ENCODE data around the gene PALD1.
"Not testable (repeated sequence)": the region's sequence is repeated elsewhere in the genome, so short reads cannot be mapped to it uniquely, and the experiment has no call there.

Gene PALD1

DNA sequence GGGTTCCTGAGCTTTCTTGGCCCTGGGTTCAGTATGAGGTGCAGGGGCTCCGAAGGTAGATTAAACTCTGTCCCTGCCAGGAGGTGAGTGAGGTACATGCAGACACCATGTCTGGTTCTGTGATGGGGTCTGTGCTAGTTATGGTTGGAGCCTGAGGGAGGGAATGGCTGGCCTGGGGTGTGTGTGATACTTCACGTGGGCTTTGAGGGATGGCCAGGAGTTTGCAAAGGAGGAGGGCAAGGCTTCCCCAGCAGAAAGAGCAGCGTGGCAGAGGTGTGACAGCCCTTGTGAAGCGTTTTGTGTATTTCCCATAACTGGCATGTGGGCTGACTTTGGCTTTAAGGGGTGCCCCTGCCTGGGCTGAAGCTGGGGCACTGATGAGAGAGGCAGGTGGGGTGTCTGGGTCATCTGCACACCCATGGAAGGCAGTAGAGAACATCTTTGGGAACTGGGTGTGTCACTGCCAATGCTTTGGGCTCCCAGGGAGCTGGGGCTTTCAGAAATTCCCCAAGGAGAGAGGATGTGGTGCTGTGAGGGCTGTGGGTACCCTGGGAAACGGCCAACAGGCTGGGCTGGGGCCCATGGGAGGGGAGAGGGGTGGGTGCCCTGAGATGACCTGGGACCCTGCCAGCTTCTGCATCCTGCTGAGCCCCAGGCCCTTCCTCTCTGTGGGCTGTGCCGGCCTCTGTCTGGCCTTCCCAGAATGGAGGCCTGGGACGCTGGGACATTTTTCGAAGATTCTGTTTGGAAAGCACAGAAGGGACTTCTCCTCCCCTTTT lies 4.6 kb downstream of the PALD1 start:
- DNase-seq: no peak

DNA sequence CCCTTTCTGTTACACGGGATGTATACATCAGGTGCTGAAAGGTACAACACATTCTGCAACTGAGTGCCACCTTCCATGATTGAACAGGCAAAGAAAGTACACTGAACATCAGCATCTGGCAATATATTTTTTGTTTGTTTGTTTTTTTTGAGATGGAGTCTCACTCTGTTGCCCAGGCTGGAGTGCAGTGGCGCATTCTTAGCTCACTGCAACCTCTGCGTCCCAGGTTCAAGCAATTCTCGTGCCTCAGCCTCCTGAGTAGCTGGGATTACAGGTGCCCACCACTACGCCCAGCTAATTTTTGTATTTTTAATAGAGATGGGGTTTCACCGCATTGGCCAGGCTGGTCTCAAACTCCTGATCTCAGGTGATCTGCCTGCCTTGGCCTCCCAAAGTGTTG lies 5.3 kb downstream of the PALD1 start:
- not testable (repeated sequence) for DNase-seq

DNA sequence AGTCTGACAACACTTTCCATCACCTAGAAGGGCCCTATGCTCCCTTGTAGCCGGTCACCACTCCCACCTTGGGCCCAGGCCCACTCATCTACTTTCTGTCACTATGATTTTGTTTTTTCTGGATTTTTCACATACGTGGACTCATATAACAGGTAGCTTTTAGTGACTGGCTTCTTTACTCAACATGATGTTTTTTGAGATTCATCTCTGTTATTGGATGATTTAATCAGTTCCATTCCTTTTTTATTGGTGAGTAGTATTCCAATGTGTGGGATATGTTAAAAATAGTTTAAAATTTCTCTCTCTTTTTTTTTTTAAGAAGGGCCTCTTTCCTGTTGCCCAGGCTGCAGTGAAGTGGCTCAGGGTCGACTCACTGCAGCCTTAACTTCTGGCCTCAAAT lies 9.3 kb downstream of the PALD1 start:
- DNase-seq: no peak

DNA sequence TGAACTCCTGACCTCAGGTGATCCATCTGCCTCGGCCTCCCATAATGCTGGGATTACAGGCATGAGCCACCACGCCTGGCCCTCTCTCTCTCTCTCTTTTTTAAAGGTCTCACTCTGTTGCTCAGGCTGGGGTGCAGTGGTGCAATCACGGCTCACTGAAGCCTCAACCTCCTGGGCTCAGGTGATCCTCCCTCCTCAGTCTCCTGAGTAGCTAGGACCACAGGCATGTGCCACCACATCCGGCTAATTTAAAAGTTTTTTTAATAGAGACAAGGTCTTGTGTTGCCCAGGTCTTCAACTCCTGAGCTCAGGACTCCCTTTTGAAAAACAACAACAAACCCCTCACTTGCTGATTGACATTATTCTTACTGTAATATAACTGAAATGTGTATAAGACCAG lies 11.6 kb downstream of the PALD1 start:
- DNase-seq: no peak

DNA sequence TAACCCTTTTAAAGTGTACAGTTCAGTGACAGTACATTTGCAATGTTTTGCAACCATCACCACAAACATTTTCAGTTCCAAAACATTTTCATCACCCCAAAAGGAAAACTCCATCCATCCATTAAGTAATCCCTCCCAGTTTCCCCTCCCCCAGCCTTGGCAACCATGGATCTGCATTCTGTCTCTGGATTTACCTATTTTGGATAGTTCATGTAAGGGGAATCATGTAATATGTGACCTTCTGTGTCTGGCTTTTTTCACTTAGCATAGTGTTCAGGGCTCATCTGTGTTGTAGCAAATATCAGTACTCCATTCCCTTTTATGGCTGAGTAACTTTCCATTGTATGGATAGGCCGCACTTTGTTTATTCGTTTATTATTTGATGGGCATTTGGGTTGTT lies 13.0 kb downstream of the PALD1 start:
- DNase-seq: no peak

DNA sequence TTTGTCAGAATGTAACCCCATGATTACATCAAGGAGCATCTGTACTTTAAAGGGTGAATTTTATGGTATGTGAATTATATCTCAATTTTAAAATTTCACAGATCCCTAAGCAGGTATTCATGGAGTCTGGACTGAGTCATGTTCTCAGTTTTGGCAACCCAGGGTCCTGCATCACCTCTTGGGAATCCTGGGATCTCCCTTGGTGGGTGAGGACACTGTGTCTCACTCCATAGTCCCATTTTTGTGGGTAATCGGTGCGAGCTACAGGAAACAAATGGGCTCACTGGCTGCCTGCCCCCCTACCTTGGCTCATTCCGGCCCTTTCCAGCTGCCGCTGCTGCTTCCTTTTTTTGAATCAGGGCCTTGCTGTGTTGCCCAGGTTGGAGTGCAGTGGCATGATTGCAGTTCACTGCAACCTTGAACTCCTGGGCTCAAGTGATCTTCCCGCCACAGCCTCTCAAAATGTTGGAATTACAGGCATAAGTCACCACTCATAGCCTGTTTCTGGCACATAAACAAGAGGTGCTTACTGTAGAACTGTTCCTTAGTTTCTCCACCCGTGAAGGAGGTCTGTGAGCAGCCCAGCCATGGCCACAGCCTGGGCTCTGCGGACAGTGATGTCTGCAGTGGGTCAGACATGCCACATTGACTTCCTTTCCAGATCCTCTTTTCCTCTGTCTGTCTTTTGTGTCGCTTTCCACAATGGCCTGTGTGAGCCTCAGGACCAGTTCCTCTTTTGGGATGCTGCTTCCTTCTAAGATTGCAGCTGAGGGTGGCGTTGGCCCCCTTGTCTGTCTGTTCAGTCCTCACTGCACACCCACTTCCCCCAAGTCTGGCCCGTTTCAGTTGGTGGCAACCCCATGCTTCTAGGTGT lies 14.5 kb downstream of the PALD1 start:
- DNase-seq: no peak

DNA sequence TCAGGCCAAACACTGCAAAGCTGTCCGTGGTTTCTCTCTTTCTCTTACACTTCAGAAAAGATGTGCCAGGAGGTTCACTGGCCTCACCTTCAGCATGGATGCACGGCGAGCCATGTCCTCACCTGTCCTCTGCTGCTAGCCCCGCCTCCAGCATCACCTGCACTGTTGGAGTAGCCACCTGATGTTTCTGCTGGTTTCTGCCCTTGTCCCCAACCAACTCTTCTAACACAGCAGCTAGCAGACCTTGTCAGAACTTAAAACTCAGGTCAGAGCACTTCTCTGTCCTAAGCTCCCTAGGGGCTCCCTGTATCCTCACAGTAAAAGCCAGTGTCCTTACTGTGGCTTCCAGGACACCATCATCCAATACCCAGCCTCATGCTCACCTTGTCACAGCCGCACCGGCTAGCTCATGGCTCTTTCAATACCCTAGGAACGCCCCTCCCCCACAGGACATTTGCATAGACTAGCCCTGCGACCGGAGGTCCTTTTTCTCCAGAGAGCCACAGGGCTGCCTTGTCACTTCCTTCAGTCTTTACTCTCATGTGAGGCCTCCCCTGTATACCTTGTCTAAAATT lies 15.2 kb downstream of the PALD1 start:
- DNase-seq: no peak

DNA sequence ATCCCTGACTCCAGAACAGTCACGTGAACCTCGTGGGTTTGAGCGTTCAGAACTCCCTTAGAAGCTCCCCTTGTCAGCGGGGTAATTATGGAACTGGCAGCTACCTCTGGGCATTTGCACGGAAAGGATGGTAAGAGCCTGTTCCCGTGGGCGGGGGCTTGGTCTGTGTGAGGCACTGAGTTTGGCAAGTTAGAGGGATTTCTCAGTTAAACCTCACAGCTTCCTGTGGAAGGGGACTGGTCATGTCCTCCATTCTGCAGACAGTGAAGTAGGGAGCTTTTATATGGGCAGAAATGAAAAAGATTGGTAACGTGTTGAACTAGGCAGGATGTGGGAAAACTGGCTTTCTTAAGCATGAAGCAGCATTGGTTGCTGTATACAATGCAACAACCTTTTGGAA lies 16.0 kb downstream of the PALD1 start:
- DNase-seq: no peak

DNA sequence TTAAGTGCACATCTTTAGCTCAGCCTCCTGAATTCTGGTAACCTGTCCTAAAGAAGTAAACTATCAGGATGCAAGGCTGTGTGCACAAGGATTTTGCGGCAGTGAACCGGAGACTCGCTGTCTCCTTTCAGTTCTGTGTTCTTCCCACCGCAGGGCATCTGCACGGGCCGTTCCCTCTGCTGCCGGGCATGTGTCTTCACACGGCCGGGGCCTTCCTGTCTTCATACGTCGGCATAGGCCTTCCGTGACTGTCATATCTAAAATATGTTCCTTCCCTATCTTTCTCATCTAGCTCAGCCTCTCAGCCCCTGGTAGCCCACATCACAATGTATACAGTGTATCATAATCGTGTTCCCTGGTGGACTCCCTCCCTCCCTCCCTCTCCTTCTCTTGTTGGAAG lies 16.4 kb downstream of the PALD1 start:
- DNase-seq: no peak

DNA sequence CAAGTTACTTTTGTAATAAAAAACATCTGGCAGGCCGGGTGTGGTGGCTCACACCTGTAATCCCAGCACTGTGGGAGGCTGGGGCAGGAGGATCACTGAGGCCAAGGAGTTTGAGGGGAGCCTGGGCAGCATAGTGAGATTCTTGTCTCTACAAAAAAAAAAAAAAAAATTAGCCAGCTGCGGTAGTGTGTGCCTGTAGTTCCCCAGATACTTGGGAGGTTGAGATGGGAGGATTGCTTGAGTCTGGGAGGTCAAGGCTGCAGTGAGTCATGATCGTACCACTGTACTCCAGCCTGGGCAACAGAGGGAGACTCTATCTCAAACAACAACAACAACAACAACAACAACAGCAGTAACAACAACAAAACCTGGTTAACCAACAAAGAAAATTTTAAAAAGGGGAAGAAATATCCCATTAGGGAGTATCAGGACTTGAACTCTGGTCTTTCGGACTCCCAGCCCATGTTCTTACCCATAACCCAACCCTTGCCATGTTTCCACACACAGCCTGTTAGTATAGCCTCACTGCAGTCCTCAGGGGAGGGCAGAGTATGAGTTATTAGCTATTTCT lies 17.2 kb downstream of the PALD1 start:
- DNase-seq: no peak

DNA sequence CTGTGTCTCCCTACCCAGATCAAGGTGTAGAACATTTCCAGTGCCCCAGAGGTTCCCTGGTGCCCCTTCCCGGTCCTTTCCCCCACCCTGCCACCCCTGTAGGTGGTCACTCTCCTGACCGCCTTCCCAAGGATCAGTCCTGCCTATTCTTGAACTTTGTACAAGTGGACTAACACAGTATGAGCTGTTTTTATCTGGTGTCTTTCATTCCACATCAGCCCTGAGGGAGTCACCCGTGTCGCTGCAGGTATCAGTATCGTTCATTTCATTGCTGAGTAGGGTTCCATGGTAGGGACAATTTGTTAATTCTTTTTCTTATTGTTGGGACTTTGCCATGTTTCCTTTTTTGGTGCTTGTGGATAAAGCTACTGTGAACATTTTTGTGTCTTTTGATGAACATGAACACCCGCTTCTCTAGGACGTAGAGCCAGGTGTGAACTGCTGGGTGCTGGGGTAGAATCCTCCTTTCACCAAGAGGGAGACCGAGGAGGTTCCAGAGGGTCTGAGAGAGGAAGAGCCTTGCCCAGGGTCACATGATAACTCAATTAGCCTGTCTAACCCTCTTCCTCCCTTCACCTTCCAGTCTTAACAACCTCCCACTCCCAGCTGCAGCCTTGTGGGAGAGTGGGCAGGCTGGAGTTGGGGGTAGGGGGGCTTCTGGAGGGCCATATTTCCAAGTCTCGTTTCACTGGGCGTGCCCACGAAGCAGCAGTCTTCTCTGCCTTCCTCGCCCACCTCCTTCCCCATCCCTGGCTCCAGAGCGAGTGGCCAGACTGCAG lies 18.0 kb downstream of the PALD1 start:
- DNase-seq: no peak

DNA sequence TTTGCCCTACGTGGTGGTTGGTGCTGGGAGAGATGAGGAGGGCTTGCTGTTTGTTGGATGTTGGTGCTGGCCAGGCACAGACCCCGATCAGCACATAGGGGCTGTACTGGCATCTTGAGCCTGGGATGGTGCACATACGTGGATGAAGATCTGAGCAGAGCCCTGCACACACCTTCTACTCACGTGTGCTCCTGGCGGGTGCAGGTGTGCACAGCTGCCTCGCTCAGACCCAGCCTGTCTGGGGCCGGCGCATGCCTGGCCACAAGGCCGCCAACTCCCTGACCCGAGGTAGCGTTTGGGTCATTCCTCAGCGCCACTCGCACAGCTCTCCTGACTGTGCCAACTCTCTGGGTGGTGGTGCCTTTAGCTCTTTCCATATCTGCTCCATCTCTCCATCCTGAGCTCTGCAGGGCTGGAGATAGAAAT lies 18.6 kb downstream of the PALD1 start:
- no peak for DNase-seq

DNA sequence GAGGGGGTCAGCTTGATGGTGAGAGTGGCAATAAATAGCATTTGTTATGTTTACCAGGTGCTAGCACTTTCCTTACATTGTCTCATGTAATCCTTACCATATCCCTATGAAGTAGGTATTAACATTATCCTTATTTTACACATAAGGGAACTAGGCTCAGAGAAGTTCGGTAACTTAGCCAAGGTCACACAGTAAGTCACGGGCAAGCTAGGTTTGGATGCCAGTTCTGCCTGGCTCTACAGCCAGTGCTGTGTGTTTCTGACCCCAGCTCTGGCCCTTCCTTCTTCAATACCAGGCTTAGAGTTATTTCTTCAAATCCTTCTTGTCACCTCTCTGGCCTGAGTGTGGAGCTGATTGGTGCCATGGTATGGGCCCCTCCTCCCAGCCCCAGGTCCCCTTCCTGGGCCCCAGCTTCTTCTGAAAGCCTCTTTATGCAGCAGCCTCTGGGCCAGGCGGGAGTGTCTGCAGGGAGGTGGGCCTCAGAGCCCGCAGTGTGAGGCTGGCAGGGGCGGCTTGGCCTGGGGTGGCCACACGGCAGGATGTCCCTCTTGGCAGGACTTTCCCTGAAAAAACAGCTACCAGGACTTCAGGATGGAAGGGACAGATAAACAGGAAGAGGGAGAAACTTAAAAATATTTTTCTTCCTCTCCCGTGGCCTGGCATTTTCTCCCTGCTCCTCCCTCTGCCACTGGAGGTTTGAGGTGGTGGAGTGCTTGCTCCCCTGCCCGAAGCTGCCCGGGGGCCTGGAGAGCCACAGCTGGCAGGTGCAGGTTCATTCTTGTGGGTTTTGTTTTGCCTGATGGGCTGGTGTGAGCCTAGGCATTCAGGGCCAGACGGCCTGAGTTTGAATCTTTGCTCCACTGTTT lies 20.6 kb downstream of the PALD1 start:
- DNase-seq: no peak

DNA sequence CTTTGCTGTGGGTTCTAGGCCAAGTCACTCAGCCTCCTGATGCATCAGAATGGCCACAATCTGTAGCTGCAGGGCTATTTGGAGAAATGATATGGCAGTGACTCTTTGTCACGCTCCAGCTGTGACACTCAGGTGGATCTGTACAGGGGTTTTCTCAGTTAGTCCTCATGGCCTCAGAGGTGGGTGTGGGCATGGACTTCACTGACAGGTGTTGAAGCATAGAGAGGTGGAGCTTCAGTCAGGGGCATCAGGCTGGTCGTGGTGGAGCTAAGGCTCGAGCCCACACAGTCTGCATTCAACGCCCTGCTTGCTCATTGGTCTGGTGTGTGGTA lies 21.2 kb downstream of the PALD1 start:
- no peak for DNase-seq

DNA sequence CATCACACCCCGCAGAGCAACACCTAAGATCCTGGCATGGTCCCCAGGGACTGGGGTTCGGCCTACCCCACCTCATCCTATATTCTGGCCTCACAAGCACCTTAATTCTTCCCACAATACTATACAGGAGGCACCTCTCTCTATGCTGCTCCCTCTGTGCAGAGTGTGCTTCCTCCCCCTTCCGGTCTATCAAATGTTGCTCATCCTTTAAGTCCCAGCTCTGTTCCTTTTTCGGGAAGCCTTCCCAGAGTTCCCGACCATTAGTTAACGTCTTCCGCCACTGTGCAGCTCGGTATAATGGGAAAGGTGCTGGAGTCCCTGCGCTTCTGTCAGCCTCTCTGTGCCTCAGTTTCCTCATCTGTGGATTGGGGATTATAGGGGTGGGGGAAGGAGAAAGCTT lies 21.8 kb downstream of the PALD1 start:
- DNase-seq: no peak

DNA sequence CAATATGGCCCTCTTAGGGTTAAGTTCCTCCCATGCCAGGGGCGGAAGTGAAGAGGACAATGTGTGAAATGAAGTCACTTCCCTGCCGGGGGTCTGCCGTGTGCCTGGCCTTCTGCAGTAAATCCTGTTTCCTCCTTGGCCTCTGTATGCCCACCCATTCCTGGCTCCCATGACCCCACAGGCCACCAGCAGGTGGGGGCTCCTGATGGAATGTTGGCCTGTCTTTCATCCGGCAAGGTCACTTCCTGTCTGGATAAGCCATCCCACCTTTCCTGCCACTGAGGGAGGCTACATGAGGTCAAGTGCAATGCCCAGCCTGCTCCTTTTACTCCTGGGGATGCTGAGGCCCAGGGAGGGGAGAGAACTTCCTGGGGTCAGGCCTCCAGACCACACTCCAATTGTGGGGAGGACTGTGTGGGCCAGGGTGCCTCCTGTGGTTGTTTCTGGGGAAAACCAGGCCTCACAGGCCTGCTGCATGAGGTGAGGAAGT lies 22.3 kb downstream of the PALD1 start:
- DNase-seq: no peak

DNA sequence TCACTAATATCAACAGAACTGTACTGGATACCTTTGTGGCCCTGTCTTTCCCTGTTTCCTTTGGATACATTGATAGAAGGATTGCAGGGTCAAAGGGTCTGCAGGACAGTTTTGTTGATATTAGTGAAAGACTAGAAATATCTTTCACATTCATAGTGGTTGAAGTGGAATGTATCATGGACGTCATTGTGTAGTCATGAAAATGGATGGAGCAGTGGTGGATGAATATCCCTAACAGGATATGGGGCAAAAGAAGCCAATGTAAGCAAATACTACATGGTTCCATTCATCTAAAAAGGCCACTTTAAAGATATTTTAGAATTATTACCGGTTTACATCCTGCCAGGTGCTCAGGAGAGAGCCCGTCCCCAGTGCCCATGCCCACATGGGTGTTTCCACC lies 23.8 kb downstream of the PALD1 start:
- no peak for DNase-seq

DNA sequence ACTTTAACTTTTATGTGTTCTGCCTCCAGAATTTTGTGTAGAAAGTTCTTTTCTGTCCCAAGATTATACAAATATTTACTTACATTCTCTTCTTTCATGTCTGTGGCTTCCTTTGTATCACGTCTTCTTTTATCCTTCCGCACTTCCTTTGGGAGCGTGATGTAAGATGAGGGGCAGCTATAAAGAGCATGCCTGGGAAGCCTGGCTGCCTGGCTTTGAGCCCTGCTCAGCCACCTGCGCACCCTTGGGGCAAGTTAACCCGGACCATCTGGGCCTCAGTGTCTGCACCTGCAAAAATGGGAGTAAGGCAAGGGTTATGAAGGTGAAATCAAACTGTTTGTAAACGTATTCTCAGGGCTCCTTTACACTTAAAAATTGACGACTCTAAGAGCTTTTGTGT lies 25.2 kb downstream of the PALD1 start:
- DNase-seq: no peak

DNA sequence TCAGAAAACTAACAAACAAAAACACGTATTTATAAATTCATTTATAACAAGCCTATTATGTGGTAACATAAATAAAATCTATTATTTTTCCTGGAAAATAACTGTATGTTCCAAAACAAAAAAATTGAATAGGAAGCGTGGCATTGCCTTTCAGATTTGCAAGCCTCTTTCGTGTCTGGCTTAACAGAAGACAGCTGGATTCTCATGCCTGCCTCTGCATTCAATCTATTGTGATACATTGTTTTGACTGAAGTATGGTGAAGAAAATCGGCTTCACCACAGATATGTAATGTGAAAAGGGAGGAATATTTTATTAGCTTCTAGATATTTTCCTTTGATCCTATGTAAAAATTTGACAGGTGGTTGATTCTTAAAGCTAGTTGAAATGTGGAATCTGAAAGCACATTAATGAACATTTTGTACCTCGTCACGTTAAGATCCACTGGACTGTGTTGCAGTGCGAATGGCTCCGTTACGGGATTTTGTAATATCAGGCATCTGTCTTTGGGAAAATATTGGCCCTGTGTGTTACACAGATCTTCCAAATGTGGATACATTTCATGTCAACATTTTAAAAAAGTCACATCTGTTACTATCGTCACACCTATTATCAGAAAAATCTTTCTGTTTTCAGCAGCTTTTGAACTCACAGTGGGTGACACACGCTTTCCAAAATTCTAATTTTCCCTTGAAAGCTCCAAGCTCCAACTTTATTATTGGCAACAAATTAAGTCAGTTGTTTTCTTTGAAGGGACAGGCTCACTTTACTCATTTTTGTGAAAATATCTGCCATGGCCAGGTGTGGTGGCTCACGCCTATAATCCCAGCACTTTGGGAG lies 26.2 kb downstream of the PALD1 start:
- DNase-seq: no peak

DNA sequence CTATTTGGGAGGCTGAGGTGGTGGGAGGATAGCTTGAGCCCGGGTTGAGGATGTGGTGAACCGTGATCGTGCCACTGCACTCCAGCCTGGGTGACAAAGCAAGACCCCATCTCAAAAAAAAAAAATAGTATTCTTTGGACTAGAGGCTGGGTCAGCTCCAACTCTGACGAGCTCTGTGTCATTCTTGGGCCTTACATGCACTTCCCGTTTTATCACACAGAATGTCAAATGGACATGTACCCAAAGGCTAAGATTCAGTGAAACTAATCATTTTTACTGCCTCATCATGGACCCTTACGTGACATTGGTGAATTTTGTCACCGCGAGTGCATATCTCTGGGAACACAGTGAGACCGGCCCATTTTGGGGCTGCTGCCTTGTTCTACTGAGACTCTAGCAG lies 27.3 kb downstream of the PALD1 start:
- no peak for DNase-seq

DNA sequence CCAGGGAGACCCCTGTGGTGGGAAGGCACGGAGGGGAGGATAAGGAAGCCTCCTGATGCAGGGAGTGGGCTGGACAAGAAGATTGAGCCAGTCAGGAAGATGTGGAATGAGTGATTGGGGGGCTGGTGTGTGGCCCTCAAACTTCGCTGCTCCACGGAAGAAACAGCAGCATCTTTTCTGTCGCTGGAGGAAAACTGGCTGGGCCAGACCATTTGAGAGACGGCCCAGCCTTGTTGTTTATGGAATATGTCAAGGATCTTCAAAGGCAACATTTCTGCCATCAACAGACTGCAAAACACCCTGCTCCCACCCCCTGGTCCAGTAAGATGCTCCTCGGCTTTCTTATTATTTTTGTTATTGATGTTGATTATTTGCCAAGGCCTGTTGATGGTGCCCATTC lies 29.4 kb downstream of the PALD1 start:
- no peak for DNase-seq

Measured in midbrain (tissue), 1 donor.